IMR-90 (cell line): Measurements from ENCODE around the gene SEBOX. TPM values are rescaled to one million over a fixed set of nuclear protein-coding genes. Genes with fewer than 3 reads are reported as not detected.

Source experiments
- ATAC-seq: fragments of 200-7000 bp; cut with Tn5 transposase; 2 replicates; pipeline ENCODE4 v1.9.1; 2020; ENCODE audit warnings: low read depth, mild to moderate bottlenecking, moderate library complexity
- BruUV-seq: library from RNA; stranded (reverse); fragments of 400-500 nt; replicated peaks from 2 replicates; lab custom pipeline; 2021; lab: Mats Ljungman, UMichigan
- CTCF ChIA-PET: fragments of 300-600 bp; formaldehyde crosslinking; extraction: SDS; loops from one replicate; lab custom pipeline; 2021; ENCODE audit warnings: antibody characterized with exemption; lab: Yijun Ruan, JAX
- POLR2A ChIA-PET: fragments of 300-600 bp; sonication (Branson Sonifier 250); formaldehyde crosslinking; loops from one replicate; lab custom pipeline; 2022; ENCODE audit warnings: antibody characterized with exemption; ENCODE audit not compliant: unreplicated experiment; lab: Charles Lee
- DNase-seq: peaks from one replicate; pipeline ENCODE4 v3.0.0; 2013
- H2AFZ ChIP-seq: replicated peaks from 2 replicates; pipeline ENCODE3; 2013; ENCODE audit warnings: low read length, mild to moderate bottlenecking; ENCODE audit not compliant: poor library complexity
- H2AK5ac ChIP-seq: 2 replicates; pipeline ENCODE4 v1.6.1; 2013; ENCODE audit warnings: low read depth, low read length, inconsistent platforms
- H2AK9ac ChIP-seq: replicated peaks from 2 replicates; pipeline ENCODE3; 2013; ENCODE audit warnings: mild to moderate bottlenecking, low read depth, low read length, moderate library complexity; ENCODE audit not compliant: poor library complexity
- H2BK120ac ChIP-seq: 2 replicates; pipeline ENCODE4 v1.6.1; 2013; ENCODE audit warnings: low read depth, low read length, inconsistent platforms
- H2BK15ac ChIP-seq: 3 replicates; pipeline ENCODE4 v1.6.1; 2013; ENCODE audit warnings: low read depth, low read length, inconsistent platforms
- H2BK20ac ChIP-seq: 2 replicates; pipeline ENCODE4 v1.6.1; 2013; ENCODE audit warnings: low read depth, mild to moderate bottlenecking, inconsistent platforms, low read length, moderate library complexity
- H2BK5ac ChIP-seq: 2 replicates; pipeline ENCODE4 v1.6.1; 2013; ENCODE audit warnings: mild to moderate bottlenecking, low read depth, low read length, inconsistent platforms; ENCODE audit not compliant: poor library complexity, severe bottlenecking
- H3K14ac ChIP-seq: replicated peaks from 2 replicates; pipeline ENCODE4 v1.6.1; 2013; ENCODE audit warnings: low read depth, low read length, inconsistent platforms
- H3K18ac ChIP-seq: 2 replicates; pipeline ENCODE4 v1.6.1; 2013; ENCODE audit warnings: low read depth, low read length, control low read depth
- H3K23ac ChIP-seq: 2 replicates; pipeline ENCODE4 v1.6.1; 2013; ENCODE audit warnings: low read depth, low read length, inconsistent platforms
- H3K27ac ChIP-seq: 2 replicates; pipeline ENCODE4 v1.5.1; 2013; ENCODE audit warnings: mild to moderate bottlenecking, control low read depth, low read length; ENCODE audit not compliant: insufficient read depth
- H3K27me3 ChIP-seq: 2 replicates; pipeline ENCODE4 v1.6.1; 2013; ENCODE audit warnings: low read length; ENCODE audit not compliant: control insufficient read depth, insufficient read depth
- H3K36me3 ChIP-seq: 2 replicates; pipeline ENCODE4 v1.6.1; 2013; ENCODE audit warnings: low read length, mixed read lengths; ENCODE audit not compliant: control insufficient read depth, insufficient read depth
- H3K4ac ChIP-seq: 2 replicates; pipeline ENCODE4 v1.6.1; 2013; ENCODE audit warnings: low read depth, low read length, inconsistent platforms
- H3K4me1 ChIP-seq: 2 replicates; pipeline ENCODE4 v1.6.1; 2013; ENCODE audit warnings: low read length, mixed read lengths; ENCODE audit not compliant: control insufficient read depth, insufficient read depth
- H3K4me2 ChIP-seq: 2 replicates; pipeline ENCODE4 v1.6.1; 2013; ENCODE audit warnings: low read depth, mild to moderate bottlenecking, control low read depth, low read length, moderate library complexity
- H3K4me3 ChIP-seq: 2 replicates; pipeline ENCODE4 v1.5.1; 2013; ENCODE audit warnings: low read depth, mild to moderate bottlenecking, control low read depth, low read length, moderate library complexity; ENCODE audit not compliant: insufficient read depth
- H3K56ac ChIP-seq: 2 replicates; pipeline ENCODE4 v1.6.1; 2013; ENCODE audit warnings: low read length, inconsistent platforms; ENCODE audit not compliant: insufficient read depth; ENCODE audit errors: extremely low read depth
- H3K79me1 ChIP-seq, 2 experiments: 2 replicates each; pipeline ENCODE4 v1.6.1; 2013; ENCODE audit warnings: low read length in 2 of 2, inconsistent platforms in 1 of 2, low read depth in 1 of 2
- H3K9ac ChIP-seq: 2 replicates; pipeline ENCODE4 v1.6.1; 2013; ENCODE audit warnings: low read depth, low read length, control low read depth
- H3K9me1 ChIP-seq: 2 replicates; pipeline ENCODE4 v1.6.1; 2013; ENCODE audit warnings: low read length, inconsistent platforms; ENCODE audit not compliant: insufficient read depth
- H3K9me3 ChIP-seq: 2 replicates; pipeline ENCODE4 v1.6.1; 2013; ENCODE audit warnings: low read length; ENCODE audit not compliant: control insufficient read depth, insufficient read depth
- H4K20me1 ChIP-seq: 2 replicates; pipeline ENCODE4 v1.6.1; 2013; ENCODE audit warnings: low read length, inconsistent platforms; ENCODE audit not compliant: insufficient read depth
- H4K5ac ChIP-seq: 2 replicates; pipeline ENCODE4 v1.6.1; 2013; ENCODE audit warnings: mild to moderate bottlenecking, low read depth, low read length, control low read depth
- H4K8ac ChIP-seq, 2 experiments: 2 replicates each; pipeline ENCODE4 v1.6.1; 2013; ENCODE audit warnings: low read depth in 2 of 2, low read length in 2 of 2, control low read depth in 1 of 2, inconsistent platforms in 1 of 2
- H4K91ac ChIP-seq: 2 replicates; pipeline ENCODE4 v1.6.1; 2013; ENCODE audit warnings: low read depth, low read length, inconsistent platforms; ENCODE audit not compliant: insufficient read depth
- BHLHE40 ChIP-seq: fragments of 150-350 bp; IDR thresholded peaks from 2 replicates; pipeline ENCODE4 v1.6.1; 2016; ENCODE audit warnings: mild to moderate bottlenecking, low read depth, low read length
- CEBPB ChIP-seq: IDR thresholded peaks from 2 replicates; pipeline ENCODE4 v1.6.1; 2012; ENCODE audit warnings: low read depth, low read length, improper control_type of control experiment
- CTCF ChIP-seq: conservative IDR thresholded peaks from 2 replicates; pipeline ENCODE4 v1.5.1; 2012; ENCODE audit warnings: mild to moderate bottlenecking, low read depth, low read length, improper control_type of control experiment
- ELK1 ChIP-seq: fragments of 150-350 bp; IDR thresholded peaks from 2 replicates; pipeline ENCODE4 v1.6.1; 2016; ENCODE audit warnings: low read depth, mild to moderate bottlenecking, low read length, moderate library complexity, borderline replicate concordance
- FOS ChIP-seq: fragments of 150-350 bp; IDR thresholded peaks from 2 replicates; pipeline ENCODE4 v1.6.1; 2016; ENCODE audit warnings: low read depth, low read length
- MAZ ChIP-seq: IDR thresholded peaks from 2 replicates; pipeline ENCODE4 v1.6.1; 2012; ENCODE audit warnings: low read depth, mild to moderate bottlenecking, low read length, improper control_type of control experiment, moderate library complexity, borderline replicate concordance
- POLR2A ChIP-seq: IDR thresholded peaks from 2 replicates; pipeline ENCODE4 v1.6.1; 2012; ENCODE audit warnings: mild to moderate bottlenecking, low read depth, low read length
- RCOR1 ChIP-seq: IDR thresholded peaks from 2 replicates; pipeline ENCODE4 v1.6.1; 2012; ENCODE audit warnings: mild to moderate bottlenecking, low read length, improper control_type of control experiment; ENCODE audit not compliant: insufficient replicate concordance
- RFX5 ChIP-seq: IDR thresholded peaks from 2 replicates; pipeline ENCODE4 v1.8.0; 2012; ENCODE audit warnings: low read depth, mild to moderate bottlenecking, low read length, moderate library complexity
- USF2 ChIP-seq: fragments of 150-350 bp; IDR thresholded peaks from 2 replicates; pipeline ENCODE4 v1.6.1; 2017; ENCODE audit warnings: mild to moderate bottlenecking, antibody characterized with exemption, low read length, low read depth
- WGBS, 2 experiments: methylation state at CpG; one replicate each; pipeline versions ENCODE4 v1.1.5 to v1.1.7; 2013; ENCODE audit warnings: missing lambda C conversion rate in 2 of 2; ENCODE audit not compliant: insufficient read length in 1 of 2; ENCODE audit errors: extremely low coverage in 2 of 2; 5-methylcytosine and 5-hydroxymethylcytosine counted together
- dilution Hi-C: fragments of 300-500 bp; cut with HindIII; formaldehyde crosslinking; loops from one replicate; pipeline ENCODE4 v1.14.3; 2018; ENCODE audit warnings: low sequenced_read_pairs; ENCODE audit not compliant: unreplicated experiment
- in situ Hi-C: fragments of 300-500 bp; cut with MboI; formaldehyde crosslinking; loops from 3 replicates; pipeline ENCODE4 v1.14.3; 2019; ENCODE audit warnings: low sequenced_read_pairs, inconsistent platforms, mixed read lengths
- intact Hi-C: fragments of 100-400 bp; cut with micrococcal nuclease; formaldehyde crosslinking; loops from 2 replicates; pipeline ENCODE4 v1.10.0; 2022
- polyA plus RNA-seq, 3 experiments: library from polyadenylated mRNA; depleted of rRNA; stranded (reverse); fragments of >200 nt; gene quantifications; 2 replicates each; pipeline ENCODE4 v1.2.3, GENCODE V29; 2012; ENCODE audit warnings: low replicate concordance in 1 of 3
- total RNA-seq: library from RNA; depleted of rRNA; stranded (reverse); fragments of >200 nt; gene quantifications from 2 replicates; pipeline ENCODE4 v1.2.3, GENCODE V29; 2012

SEBOX gene
- total and polyA plus RNA-seq, 2 of the 4 experiments (the other 2 are of a cell fraction) = not detected

DNA sequence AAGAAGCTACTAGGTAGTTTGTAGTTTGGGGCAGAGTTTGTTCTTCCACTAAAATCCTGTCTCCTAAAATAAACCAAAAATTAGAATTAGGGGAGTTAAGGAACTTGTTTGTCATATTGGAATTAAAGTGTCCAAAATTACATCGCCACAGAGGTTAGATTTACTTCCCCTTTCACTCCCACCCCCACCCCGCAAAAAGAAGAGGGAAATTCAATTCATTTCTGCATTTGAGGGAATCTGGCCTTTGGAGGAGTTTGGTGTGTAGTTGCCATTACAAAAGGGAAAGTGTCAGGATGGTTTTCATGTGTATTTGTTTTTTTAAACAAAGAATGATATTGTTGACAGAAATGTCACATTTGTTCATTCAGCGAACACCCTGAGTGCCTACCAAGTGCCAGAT is 40.2 kb downstream of the SEBOX start:
- POLR2A ChIA-PET = no interaction called here
- Histone ChIP-seq H3K27ac (no peak overlapping the region), H2AK5ac (no peak overlapping the region), H2BK5ac (no peak overlapping the region), H2AFZ (no peak overlapping the region), H4K5ac (no peak overlapping the region), H4K91ac (no peak overlapping the region), H3K18ac (no peak overlapping the region), H4K20me1 (no peaks in the 10 kb centered on the region), H3K56ac (no peak overlapping the region), H3K27me3 (no peaks in the 10 kb centered on the region), H3K4me1 (peaks cover 7% of the 10 kb centered on the region; the same call in 1 of the 2 replicates), H2AK9ac (no peak overlapping the region), H3K9me3 (no peaks in the 10 kb centered on the region), H2BK15ac (no peak overlapping the region), H4K8ac (no peak overlapping the region), H3K9ac (no peak overlapping the region), H3K14ac (no peak overlapping the region), H3K4me3 (no peak overlapping the region), H3K79me1 (peaks cover 27 to 35% of the 10 kb centered on the region in 2 experiments; a peak in 3 of 4 replicates), H3K9me1 (no peaks in the 10 kb centered on the region; the same call in 1 of the 2 replicates), H3K4me2 (no peak overlapping the region), H3K36me3 (peaks cover 16% of the 10 kb centered on the region), H3K4ac (no peak overlapping the region), H2BK20ac (no peak overlapping the region), H3K23ac (no peak overlapping the region), H2BK120ac (no peak overlapping the region)
- CTCF ChIA-PET = no interaction called here
- dilution Hi-C loops (no loop called here), in situ Hi-C loops (loop anchor here (10.0 to 25.0 kb wide), 2 partner anchors 280 to 787 kb away; partner anchors contain the start of gene NLK), intact Hi-C loops (loop anchor here (10.0 kb wide), 1 partner anchor 520 kb away; the partner anchor contains the start of gene NOS2)
- TF ChIP-seq CEBPB (no peak), ELK1 (no peak), MAZ (no peak), FOS (no peak), RFX5 (no peak), CTCF (no peak), BHLHE40 (no peak), POLR2A (no peak), USF2 (no peak), RCOR1 (no peak)
- ATAC-seq (no peak), DNase-seq (no peak)
- BruUV-seq = no TSS peak
- no CpG with 5 or more reads among the region's 3 CpGs for WGBS, 2 experiments
